ENCODE data around the gene SHISAL1.

The SHISAL1 gene

DNA sequence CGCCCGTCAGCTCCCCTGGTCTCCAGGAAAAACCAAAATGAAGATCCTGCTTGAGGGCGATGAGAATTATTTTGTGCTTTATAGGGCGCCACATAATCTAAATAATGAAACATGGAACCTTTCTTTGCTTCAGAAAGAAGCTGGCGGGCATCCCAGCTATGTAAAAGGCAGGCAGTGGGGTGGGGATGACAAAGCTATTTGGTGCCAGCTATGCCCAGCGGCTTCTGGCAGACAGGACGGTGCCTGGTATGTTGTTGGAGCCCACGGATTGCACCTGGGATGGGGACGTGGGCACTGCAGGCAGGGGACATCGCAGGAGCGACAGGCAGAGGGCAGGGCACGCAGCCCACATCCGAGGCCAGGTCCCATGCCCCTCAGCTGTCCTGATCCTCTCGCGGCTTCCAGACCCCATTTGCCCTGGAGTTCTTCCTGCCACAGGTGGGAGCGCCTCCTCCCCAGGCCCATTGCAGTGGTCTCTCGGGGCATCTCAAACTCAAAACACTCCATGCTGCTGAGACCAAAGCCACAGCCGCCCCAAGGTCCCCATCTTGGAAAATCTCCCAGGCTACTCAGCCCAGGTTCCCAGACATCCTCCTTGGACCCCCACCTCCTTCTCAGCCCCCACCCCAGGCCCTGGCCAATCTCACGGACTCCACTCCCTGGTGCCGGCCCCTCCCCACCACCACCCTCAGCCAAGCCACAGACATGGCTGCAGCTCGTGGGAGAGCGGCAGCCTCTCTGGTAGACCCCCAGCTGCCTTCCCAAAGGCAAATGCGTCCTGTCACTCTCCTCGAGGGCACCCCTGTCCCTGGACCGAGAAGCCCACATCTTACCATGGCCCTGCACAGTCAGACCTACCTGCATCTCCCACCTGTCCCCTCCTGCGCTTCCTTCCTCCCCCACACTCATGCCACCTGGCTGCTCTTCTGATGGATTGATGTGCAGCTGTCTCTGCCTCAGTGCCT is 45.7 kb downstream of the SHISAL1 start:
- Histone ChIP-seq H3K27me3 (ENCODE audit: control insufficient read depth in 1 of 2, insufficient read depth in 2 of 2, low read length in 2 of 2) (no peaks in the 10 kb centered on the region), H3K27ac (ENCODE audit: low read depth, low read length) (no peak overlapping the region), H3K4me3 (ENCODE audit: low read depth in 1 of 2, low read length in 2 of 2) (no peak overlapping the region), H3K36me3 (ENCODE audit: control insufficient read depth in 1 of 2, insufficient read depth in 2 of 2, low read length in 2 of 2) (no peaks in the 10 kb centered on the region), H3K4me1 (ENCODE audit: control insufficient read depth in 1 of 2, insufficient read depth in 2 of 2, low read length in 2 of 2) (no peaks in the 10 kb centered on the region), H3K9me3 (ENCODE audit: control insufficient read depth in 1 of 2, low read length in 2 of 2) (no peaks in the 10 kb centered on the region), H3K9ac (ENCODE audit: low read depth in 1 of 2, low read length in 2 of 2) (no peak overlapping the region)

DNA sequence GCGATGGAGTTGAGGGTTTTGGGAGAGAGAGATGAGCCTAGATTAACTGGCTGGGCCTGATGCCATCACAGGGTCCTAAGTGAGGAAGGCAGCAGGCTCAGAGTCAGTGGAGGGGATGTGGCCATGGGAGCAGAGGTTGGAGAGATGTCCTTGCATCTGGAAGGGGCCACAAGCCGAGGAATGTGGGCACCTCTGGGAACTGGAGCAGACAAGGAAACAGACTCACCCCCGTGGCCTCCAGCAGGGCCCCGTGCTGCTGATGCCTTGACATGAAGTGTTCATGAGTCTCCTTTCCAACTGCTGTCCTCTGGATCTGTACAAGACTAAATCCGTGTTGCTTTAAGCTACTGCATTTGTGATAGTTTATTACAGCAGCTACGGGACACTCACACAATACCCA is 49.2 kb downstream of the SHISAL1 start:
- Histone ChIP-seq H3K4me1 (ENCODE audit: control insufficient read depth in 1 of 2, insufficient read depth in 2 of 2, low read length in 2 of 2) (no peaks in the 10 kb centered on the region), H3K4me3 (ENCODE audit: low read depth in 1 of 2, low read length in 2 of 2) (no peak overlapping the region), H3K9me3 (ENCODE audit: control insufficient read depth in 1 of 2, low read length in 2 of 2) (no peaks in the 10 kb centered on the region), H3K27me3 (ENCODE audit: control insufficient read depth in 1 of 2, insufficient read depth in 2 of 2, low read length in 2 of 2) (no peaks in the 10 kb centered on the region), H3K36me3 (ENCODE audit: control insufficient read depth in 1 of 2, insufficient read depth in 2 of 2, low read length in 2 of 2) (no peaks in the 10 kb centered on the region), H3K27ac (ENCODE audit: low read depth, low read length) (no peak overlapping the region), H3K9ac (ENCODE audit: low read depth in 1 of 2, low read length in 2 of 2) (no peak overlapping the region)

DNA sequence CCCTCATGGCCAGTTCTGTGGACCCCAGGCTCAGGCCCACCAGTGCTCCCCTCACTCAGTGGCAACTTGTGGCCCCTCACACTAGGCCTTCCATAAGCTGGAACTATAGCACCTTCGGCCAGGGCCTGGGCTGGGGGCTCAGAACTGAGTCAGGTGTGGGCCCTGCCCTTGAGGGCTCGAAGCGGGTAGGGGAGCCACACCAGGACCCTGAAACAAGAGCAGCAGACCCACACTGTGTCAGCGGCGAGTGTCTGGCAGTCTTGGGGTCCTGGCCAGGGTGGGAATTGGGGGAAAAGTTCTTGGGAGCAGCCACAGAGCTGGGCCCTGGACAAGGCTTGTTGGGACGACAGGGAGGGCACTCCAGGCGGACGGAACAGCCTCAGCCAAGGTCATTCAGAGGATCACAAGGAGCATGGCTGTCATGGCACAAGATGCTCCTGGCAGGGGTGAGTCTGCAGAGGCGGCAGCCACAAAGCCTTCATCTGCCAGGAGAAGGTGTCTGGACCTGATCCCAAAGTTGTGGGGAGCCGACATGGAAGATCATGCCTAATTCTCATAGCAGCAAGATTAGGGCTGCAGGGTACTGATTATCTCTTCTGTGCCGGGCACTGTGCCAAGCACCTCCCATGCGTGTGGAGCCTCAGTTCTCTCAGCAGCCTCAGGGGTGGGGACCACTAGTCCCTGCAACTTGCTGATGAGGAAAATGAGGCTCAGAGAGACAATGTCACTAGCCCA is 50.7 kb downstream of the SHISAL1 start:
- Histone ChIP-seq H3K27ac (ENCODE audit: low read depth, low read length) (no peak overlapping the region), H3K27me3 (ENCODE audit: control insufficient read depth in 1 of 2, insufficient read depth in 2 of 2, low read length in 2 of 2) (no peaks in the 10 kb centered on the region), H3K4me3 (ENCODE audit: low read depth in 1 of 2, low read length in 2 of 2) (no peak overlapping the region), H3K4me1 (ENCODE audit: control insufficient read depth in 1 of 2, insufficient read depth in 2 of 2, low read length in 2 of 2) (no peaks in the 10 kb centered on the region), H3K9me3 (ENCODE audit: control insufficient read depth in 1 of 2, low read length in 2 of 2) (no peaks in the 10 kb centered on the region), H3K9ac (ENCODE audit: low read depth in 1 of 2, low read length in 2 of 2) (no peak overlapping the region), H3K36me3 (ENCODE audit: control insufficient read depth in 1 of 2, insufficient read depth in 2 of 2, low read length in 2 of 2) (no peaks in the 10 kb centered on the region)

GRCh38 chr22:44261164-44261860 is 51.4 kb downstream of the SHISAL1 start:
- Histone ChIP-seq H3K36me3 (ENCODE audit: control insufficient read depth in 1 of 2, insufficient read depth in 2 of 2, low read length in 2 of 2) (no peaks in the 10 kb centered on the region), H3K9ac (ENCODE audit: low read depth in 1 of 2, low read length in 2 of 2) (no peak overlapping the region), H3K27ac (ENCODE audit: low read depth, low read length) (no peak overlapping the region), H3K9me3 (ENCODE audit: control insufficient read depth in 1 of 2, low read length in 2 of 2) (no peaks in the 10 kb centered on the region), H3K27me3 (ENCODE audit: control insufficient read depth in 1 of 2, insufficient read depth in 2 of 2, low read length in 2 of 2) (no peaks in the 10 kb centered on the region), H3K4me1 (ENCODE audit: control insufficient read depth in 1 of 2, insufficient read depth in 2 of 2, low read length in 2 of 2) (no peaks in the 10 kb centered on the region), H3K4me3 (ENCODE audit: low read depth in 1 of 2, low read length in 2 of 2) (no peak overlapping the region)

DNA sequence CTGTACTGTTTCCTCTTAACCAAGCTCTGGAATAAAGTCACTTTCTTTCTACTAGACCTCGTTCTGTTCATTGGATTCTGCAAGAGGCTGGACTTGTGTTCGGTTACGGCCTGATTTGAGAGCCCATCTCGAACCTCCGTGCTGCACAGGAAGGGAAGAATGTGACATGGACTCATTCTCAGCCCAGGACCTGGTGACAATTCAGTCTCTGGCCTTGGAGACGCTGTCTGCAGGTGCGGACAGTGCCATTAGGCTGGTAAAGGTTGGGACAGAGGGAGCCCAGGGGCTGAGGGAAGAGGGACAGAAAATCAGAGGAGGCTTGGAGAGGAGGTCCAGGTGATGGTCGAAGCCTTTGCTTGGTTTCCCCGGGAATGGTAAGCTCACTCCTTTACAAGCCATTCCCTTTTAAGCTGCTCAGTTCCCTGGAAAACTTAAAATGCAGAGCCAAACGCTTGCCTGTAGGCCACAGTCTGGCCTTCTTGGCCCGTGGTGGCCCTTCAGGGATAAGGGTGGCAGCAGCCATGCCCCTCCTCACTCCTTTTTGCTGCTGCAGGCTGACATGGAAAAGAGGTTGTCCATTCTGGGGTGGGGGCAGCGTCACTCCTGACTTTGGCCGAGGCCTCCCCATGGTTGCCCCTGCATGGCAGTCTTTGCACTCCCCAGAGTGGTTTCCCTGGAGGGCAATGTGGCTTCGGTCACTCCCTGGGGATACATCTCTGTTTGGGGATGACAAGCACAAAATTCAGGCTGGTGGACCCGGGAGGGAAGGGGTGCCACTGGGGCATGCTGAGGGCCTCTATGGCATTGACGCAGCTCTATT is 52.3 kb downstream of the SHISAL1 start:
- Histone ChIP-seq H3K36me3 (ENCODE audit: control insufficient read depth in 1 of 2, insufficient read depth in 2 of 2, low read length in 2 of 2) (no peaks in the 10 kb centered on the region), H3K4me3 (ENCODE audit: low read depth in 1 of 2, low read length in 2 of 2) (no peak overlapping the region), H3K9ac (ENCODE audit: low read depth in 1 of 2, low read length in 2 of 2) (no peak overlapping the region), H3K27ac (ENCODE audit: low read depth, low read length) (no peak overlapping the region), H3K27me3 (ENCODE audit: control insufficient read depth in 1 of 2, insufficient read depth in 2 of 2, low read length in 2 of 2) (no peaks in the 10 kb centered on the region), H3K9me3 (ENCODE audit: control insufficient read depth in 1 of 2, low read length in 2 of 2) (no peaks in the 10 kb centered on the region), H3K4me1 (ENCODE audit: control insufficient read depth in 1 of 2, insufficient read depth in 2 of 2, low read length in 2 of 2) (no peaks in the 10 kb centered on the region)

GRCh38 chr22:44259366-44260215 is 53.2 kb downstream of the SHISAL1 start:
- no peak overlapping the region for H3K4me3 ChIP-seq (ENCODE audit: low read depth in 1 of 2, low read length in 2 of 2)

DNA sequence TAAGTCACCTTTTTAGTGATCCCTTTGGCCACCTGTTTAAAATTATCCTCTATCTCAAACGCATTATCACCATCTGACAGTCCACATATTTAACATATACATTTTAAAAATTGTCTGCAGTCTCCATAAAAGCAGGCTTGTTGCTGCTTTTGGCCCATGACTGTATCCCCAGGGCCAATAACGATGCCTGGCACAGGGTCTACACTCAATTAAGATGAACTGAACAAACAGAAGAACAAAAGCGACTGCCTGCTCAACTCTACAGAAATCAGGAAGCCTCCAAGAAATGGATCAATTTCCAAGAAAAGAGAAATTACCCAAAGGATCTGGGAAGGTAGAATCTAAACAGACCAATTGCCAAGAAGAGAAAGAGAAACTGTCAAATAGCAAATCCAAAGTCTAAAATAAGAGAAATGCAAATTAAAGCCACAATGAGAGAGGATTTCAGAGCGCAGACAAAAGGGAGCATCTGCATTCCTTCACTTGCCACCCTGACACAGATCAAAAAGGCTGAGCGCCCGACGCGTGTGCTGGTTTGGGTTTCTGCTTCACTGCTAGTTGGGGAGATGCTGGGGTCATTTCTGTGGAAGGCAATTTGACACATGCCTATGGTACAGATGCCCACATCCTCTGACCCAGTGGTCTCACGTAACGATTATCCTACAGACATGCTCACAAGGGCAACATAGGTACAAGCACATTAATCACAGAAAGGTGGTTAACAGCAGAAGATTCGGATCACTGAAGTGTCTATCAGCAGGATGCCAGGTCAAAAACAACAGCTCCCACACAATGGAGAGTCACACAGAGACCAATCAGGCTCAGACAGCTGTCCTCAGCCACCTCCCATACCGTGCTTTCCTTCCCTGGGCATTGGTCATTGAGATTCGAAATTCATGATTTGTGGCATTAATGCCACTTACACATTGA is 55.9 kb downstream of the SHISAL1 start:
- Histone ChIP-seq H3K27me3 (ENCODE audit: control insufficient read depth in 1 of 2, insufficient read depth in 2 of 2, low read length in 2 of 2) (no peaks in the 10 kb centered on the region), H3K27ac (ENCODE audit: low read depth, low read length) (no peak overlapping the region), H3K4me3 (ENCODE audit: low read depth in 1 of 2, low read length in 2 of 2) (no peak overlapping the region), H3K9ac (ENCODE audit: low read depth in 1 of 2, low read length in 2 of 2) (no peak overlapping the region), H3K36me3 (ENCODE audit: control insufficient read depth in 1 of 2, insufficient read depth in 2 of 2, low read length in 2 of 2) (no peaks in the 10 kb centered on the region), H3K9me3 (ENCODE audit: control insufficient read depth in 1 of 2, low read length in 2 of 2) (no peaks in the 10 kb centered on the region), H3K4me1 (ENCODE audit: control insufficient read depth in 1 of 2, insufficient read depth in 2 of 2, low read length in 2 of 2) (no peaks in the 10 kb centered on the region)

More at GRCh38 chr22:44259366-44260215, 53.2 kb downstream of the SHISAL1 start:
- no peaks in the 10 kb centered on the region for H3K36me3 ChIP-seq (ENCODE audit: control insufficient read depth in 1 of 2, insufficient read depth in 2 of 2, low read length in 2 of 2)
- H3K9me3 ChIP-seq (ENCODE audit: control insufficient read depth in 1 of 2, low read length in 2 of 2), result no peaks in the 10 kb centered on the region
- no peak overlapping the region for H3K9ac ChIP-seq (ENCODE audit: low read depth in 1 of 2, low read length in 2 of 2)
- H3K27ac ChIP-seq (ENCODE audit: low read depth, low read length), result no peak overlapping the region
- no peaks in the 10 kb centered on the region for H3K4me1 ChIP-seq (ENCODE audit: control insufficient read depth in 1 of 2, insufficient read depth in 2 of 2, low read length in 2 of 2)
- H3K27me3 ChIP-seq (ENCODE audit: control insufficient read depth in 1 of 2, insufficient read depth in 2 of 2, low read length in 2 of 2), result no peaks in the 10 kb centered on the region

GRCh38 chr22:44256085-44256484 is 56.7 kb downstream of the SHISAL1 start:
- Histone ChIP-seq H3K9ac (ENCODE audit: low read depth in 1 of 2, low read length in 2 of 2) (no peak overlapping the region), H3K27me3 (ENCODE audit: control insufficient read depth in 1 of 2, insufficient read depth in 2 of 2, low read length in 2 of 2) (no peaks in the 10 kb centered on the region), H3K9me3 (ENCODE audit: control insufficient read depth in 1 of 2, low read length in 2 of 2) (no peaks in the 10 kb centered on the region), H3K36me3 (ENCODE audit: control insufficient read depth in 1 of 2, insufficient read depth in 2 of 2, low read length in 2 of 2) (no peaks in the 10 kb centered on the region), H3K27ac (ENCODE audit: low read depth, low read length) (no peak overlapping the region), H3K4me1 (ENCODE audit: control insufficient read depth in 1 of 2, insufficient read depth in 2 of 2, low read length in 2 of 2) (no peaks in the 10 kb centered on the region), H3K4me3 (ENCODE audit: low read depth in 1 of 2, low read length in 2 of 2) (no peak overlapping the region)

Measured in duodenal mucosa (tissue), 2 donors.